HG03103 (cell line): ENCODE measurements around the gene MUSTN1.

Source experiments
- ATAC-seq: cut with Tn5 transposase; IDR thresholded peaks from one replicate; pipeline ENCODE4 v1.9.1; 2021; ENCODE audit warnings: low read depth; ENCODE audit not compliant: unreplicated experiment

MUSTN1 gene

DNA sequence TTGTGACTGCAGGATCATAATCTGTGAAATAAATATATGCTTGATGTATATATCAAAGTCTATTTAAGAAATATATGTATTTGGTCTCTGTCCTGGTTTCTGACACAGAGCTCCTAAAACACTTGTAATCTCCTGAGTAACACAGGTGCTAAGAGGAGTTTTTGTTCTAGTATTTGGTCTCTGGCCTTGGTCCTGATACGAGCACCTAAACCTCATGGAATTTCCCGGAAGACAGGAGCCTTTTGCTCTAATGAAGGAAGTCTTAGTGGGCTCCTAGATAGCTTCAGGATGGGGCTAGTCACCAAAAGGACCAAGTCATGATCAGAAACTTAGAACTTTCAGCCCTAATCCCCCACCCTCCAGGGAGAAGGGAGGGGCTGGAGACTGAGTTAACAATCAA, 19.2 kb upstream of the MUSTN1 start:
- no peak for ATAC-seq

- no peak for ATAC-seq
Measured at GRCh38 chr3:52852419-52852818, 17.6 kb upstream of the MUSTN1 start.

DNA sequence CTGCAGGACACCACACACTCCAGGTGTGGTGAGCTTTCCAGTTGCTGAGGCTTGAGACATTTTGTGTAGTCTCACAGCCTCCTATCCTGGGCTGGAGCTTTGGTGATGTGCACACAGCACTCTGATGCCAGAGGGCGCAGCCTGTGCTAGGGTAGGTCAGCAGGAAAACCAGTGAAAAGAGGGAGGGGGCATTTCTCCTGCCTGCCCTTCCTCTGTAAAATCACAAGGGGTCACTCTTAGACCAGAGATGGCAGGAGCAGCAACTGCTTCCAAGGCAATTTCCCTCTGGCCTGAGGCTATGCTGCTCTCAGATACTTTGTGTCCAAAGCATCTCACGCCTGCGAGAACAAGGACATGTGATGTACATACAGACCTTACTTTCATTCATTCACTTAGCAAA, 16.5 kb upstream of the MUSTN1 start:
- ATAC-seq: no peak

DNA sequence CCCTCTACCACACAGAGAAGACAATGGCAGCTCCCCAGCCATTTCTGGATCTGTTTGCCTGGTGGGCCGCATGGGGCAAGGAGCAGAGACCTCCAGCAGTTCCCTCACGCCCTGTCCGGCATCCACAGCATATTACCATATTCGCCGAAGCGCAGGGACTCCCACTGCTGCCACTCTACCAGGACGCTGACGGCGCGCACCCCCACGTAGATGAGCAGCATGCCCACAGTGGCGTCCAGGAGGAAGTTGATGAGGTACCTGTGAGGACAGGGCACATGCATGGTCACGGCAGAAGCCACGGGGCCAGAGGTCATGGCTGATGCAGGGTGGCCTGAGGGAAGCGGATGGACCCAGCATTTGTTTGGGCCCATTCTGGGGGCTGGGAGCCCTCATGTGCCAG, 14.8 kb upstream of the MUSTN1 start:
- ATAC-seq: no peak

DNA sequence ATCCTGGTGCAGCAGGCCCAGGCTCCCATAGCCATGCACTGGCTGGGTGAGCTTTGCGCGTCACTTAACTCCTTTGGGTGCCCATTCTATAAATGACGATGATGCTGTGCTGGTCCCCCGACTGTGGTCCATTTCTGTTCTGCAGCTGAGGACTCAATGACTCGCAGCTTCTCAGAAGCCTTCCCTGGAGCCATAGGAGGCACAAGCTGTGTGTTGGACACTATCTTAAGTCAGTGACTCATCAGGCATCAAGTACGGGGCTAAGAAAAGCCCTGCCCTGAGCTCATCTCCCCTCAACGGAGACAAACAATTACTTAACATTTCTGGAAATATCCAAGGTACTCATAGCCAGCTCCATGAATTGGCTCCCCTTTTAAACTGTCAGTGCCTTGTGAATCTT, 13.8 kb upstream of the MUSTN1 start:
- no peak for ATAC-seq

- no peak for ATAC-seq
Measured at GRCh38 chr3:52847726-52848125, 12.9 kb upstream of the MUSTN1 start.

DNA sequence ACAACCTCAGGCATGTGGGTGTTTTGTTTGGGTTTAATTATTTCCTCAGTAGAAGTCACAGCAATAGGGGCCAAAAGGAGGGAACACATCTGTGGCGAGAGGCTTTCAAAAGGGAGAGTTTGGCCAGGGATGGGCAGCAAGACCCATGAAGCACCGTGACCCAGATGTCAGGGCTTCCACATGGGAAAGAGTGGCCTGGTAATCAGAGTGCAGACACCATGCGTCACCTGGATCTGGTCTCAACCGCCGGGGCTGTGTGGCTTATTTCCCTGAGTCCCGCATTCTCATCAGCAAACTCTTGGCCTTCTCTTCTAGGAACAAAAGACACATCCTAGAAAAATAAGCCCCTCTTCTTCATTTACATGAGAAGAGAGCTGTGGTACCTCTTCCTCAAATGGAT, 12.4 kb upstream of the MUSTN1 start:
- no peak for ATAC-seq

GRCh38 chr3:52846432-52846965, 11.7 kb upstream of the MUSTN1 start:
- no peak for ATAC-seq

DNA sequence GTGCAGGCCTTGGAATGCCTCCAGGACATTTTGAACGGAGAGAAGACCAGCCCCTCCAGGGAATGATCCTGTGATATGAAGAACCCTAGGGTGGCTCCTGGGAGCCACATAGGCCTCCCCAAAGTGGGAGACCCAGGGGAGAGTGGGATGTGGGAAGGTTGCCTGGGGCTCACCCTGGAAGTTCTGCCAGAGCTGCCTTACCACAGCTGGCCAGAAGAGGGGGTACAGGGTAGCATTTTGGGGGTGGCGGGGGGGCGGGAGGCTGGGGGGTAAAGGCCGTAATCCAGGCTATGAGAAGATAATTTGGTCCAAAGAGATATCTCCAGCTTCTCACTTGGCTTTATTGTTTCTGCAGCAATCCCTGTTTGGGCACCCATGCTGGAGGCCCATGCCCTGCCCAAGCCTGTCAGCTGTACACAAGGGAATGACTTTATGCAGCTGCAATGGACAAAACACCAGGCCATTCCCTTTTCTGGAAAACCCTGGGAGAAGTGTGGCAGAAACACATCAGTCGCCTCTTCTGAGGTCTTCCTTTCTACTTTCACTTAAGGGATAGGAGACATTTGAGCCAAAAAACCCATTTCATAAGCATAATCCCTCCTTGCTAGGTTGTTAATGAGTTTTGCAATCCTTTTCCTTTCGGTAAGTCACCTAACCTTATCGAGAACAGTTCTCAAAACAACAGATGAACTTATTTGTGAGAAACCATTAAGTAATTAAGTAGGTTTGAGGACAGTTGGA, 11.0 kb upstream of the MUSTN1 start:
- no peak for ATAC-seq

DNA sequence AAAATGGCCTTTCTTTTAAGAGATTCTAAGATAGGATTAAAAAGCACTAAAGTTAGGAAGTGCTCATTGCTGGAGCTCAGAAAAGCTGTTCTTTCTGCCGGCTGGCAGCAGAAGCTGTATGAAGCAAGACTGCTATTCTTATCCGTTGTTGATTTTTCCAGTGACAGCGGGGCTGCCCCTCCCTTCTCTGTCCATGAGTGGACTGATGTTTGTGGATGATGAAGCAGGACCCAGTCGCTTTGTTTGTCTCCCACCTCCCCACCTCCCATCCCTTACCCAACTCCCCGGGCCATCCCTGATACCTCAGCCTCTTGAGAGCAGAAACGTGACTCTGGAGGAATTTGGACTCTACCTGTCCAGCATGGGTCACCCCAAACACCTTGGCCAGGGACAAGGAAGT, 10.3 kb upstream of the MUSTN1 start:
- no peak for ATAC-seq

- no peak for ATAC-seq
Measured at GRCh38 chr3:52844290-52844975, 9.6 kb upstream of the MUSTN1 start.

- ATAC-seq: no peak
Measured at GRCh38 chr3:52843881-52844280, 9.1 kb upstream of the MUSTN1 start.

- ATAC-seq: no peak
Measured at GRCh38 chr3:52843108-52843865, 8.5 kb upstream of the MUSTN1 start.

DNA sequence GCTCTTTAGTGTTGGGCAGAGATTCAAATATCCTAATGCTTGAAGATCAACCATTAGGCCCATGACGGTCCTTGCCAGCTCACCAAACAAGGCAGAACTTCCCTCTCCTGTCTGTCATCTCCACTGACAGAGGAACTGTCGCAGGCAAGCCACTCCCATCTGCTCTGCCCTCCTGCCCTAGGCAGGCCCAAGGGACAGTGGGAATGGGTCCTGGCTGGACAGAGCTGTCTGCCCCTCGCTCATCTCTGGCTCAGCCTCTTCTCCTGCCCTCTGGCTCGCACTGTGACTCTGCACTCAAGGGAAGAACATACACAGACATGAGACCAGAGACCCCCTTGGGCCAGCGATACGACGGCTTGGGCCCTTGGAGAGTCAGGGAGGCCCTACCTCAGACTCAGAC, 7.6 kb upstream of the MUSTN1 start:
- ATAC-seq: no peak

DNA sequence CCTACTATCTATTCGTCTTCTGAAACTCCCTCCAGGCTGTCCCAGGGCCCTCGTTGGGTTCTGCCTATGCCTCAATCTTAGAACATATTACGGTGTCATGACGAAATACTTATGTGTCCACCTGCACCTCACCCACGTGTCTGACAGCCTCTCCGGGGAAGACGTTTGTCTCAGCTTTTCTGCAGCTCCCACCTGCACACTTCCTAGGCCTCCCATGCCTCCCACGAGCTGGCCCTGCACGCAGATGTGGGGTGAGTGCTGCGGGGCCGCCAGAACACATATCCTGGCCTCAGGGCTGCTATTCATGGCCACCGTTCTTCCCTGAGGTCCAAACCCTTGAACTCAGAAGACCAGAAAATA, 7.1 kb upstream of the MUSTN1 start:
- ATAC-seq: no peak

- ATAC-seq: no peak
Measured at GRCh38 chr3:52841211-52841980, 6.6 kb upstream of the MUSTN1 start.

DNA sequence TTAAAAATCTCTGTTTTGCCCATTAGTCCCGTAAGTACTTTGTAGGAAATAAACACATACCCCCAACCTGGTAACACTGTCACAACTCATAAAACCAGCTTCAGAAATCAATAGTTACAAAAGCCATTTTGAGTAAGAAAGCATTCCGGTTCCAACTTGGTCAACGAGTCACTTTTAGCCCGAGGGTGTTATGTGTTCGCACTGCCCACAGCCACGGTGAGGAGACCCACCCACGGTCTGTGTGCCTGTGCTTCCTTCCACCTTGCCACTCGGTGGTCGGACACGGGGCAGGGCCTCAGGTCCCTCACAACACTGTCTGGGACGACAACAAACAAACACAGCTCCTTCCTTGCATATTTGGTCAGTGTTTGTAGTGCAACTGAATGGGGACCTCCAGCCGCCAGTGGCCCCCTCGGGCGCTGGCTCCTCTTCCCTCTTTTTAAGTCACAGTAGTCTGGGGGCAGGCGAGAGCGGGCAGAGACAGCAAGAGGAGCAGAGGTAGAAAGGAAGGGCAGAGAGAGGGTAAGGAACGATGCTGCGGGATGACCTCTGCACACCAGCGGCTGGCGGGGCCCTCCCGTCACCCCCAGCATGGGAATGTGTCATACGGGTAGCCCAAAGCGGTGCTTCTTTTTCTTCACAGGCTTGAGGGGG, 5.2 kb upstream of the MUSTN1 start:
- no peak for ATAC-seq

- ATAC-seq: no peak
Measured at GRCh38 chr3:52839268-52839575, 4.4 kb upstream of the MUSTN1 start.

DNA sequence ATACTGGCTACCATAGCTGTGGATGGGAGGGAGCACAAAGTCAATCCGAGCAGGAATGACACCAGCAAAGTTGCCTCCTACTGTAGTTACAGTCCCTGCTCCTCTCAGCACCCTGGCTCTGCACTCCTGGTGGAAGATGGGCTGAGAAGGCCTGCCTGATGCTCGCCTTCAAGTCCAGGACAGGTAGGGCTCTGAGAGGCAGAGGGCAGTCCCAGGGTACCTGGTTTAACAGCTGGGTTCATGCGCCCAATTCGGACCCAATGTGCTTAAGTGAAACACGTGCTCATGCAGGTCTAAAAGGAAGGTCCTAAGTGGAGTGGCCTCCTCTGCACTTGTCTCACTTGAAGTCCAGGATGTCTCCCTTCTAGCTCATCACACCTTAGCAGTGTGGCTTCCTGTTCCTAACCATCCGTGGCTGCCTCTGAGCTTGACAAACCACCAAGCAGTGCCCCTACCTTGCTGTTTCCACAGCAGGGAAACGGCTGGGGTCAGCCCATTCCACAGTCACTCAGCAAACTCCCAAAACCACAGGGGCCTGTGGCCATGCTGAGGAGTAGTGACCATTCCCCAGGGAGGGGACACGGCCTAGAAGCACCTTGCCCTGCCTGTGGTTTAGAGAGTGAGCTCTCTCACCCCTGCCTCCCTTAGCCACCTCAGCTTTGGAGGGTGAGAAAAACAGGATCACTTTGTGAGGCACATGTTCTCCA, 3.9 kb upstream of the MUSTN1 start:
- no peak for ATAC-seq

DNA sequence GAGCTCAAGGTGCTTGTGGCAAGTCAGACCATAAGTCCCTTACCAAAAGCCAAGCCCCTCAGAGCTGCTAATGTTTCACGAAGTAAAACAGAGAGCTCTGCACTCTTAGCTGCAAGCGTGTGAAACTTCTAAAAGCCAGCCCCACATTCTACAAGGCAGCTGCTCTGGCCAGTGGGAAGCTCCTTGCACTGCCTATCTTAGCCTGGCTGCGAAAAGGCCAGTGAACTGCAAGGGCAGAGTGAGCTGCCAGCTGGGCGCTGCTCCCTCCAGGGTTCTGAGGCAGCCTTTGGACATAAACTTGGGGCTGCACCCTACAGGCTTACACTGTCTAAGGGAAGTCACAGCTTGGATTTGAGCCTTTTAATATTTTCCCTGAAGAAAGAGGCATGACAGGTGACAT, 2.2 kb upstream of the MUSTN1 start:
- no peak for ATAC-seq
